HUES48 (cell line): Measurements from ENCODE around the gene CNTNAP2.
"Not testable (repeated sequence)": the region's sequence is repeated elsewhere in the genome, so short reads cannot be mapped to it uniquely, and the experiment has no call there.

Experiments used
- H3K27ac ChIP-seq: one replicate; pipeline ENCODE4 v1.7.0; 2013; ENCODE audit warnings: low read depth, low read length, inconsistent platforms
- H3K27me3 ChIP-seq: 2 replicates; pipeline ENCODE4 v1.6.1; 2013; ENCODE audit warnings: mild to moderate bottlenecking, low read length; ENCODE audit not compliant: control insufficient read depth, insufficient read depth
- H3K36me3 ChIP-seq: 2 replicates; pipeline ENCODE4 v1.6.1; 2013; ENCODE audit warnings: low read length; ENCODE audit not compliant: control insufficient read depth, insufficient read depth
- H3K4me1 ChIP-seq: 2 replicates; pipeline ENCODE4 v1.6.1; 2013; ENCODE audit warnings: mild to moderate bottlenecking, low read length; ENCODE audit not compliant: control insufficient read depth, insufficient read depth
- H3K4me3 ChIP-seq: 2 replicates; pipeline ENCODE4 v1.5.1; 2013; ENCODE audit warnings: mild to moderate bottlenecking, low read depth, low read length
- H3K9ac ChIP-seq: 2 replicates; pipeline ENCODE4 v1.6.1; 2013; ENCODE audit warnings: mild to moderate bottlenecking, low read depth, low read length, moderate library complexity
- H3K9me3 ChIP-seq: 2 replicates; pipeline ENCODE4 v1.6.1; 2013; ENCODE audit warnings: low read length; ENCODE audit not compliant: control insufficient read depth, insufficient read depth

The CNTNAP2 gene

DNA sequence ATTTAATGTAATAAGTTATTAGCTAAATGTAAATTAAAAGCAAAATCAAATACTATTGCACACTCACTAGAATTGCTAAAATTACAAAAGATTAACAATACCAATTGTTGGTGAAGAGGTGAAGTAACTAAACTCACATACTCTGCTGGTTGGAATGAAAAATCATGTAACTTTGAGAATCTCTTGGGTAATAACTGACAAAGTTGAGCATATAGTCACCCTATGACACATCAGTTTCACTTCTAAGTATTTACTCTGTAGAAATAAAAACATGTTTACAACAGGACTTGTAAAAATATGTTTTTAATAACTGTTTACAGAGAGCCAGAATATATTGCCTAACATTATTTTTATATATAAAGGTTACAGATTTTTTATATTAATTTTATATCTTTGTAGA is 33.6 kb downstream of the CNTNAP2 start:
- no peak overlapping the region for H3K9ac ChIP-seq
- H3K9me3 ChIP-seq = no peaks in the 10 kb centered on the region
- no peak overlapping the region for H3K27ac ChIP-seq
- no peaks in the 10 kb centered on the region for H3K27me3 ChIP-seq
- no peaks in the 10 kb centered on the region for H3K36me3 ChIP-seq
- no peak overlapping the region for H3K4me3 ChIP-seq
- peaks cover 38% of the 10 kb centered on the region for H3K4me1 ChIP-seq

DNA sequence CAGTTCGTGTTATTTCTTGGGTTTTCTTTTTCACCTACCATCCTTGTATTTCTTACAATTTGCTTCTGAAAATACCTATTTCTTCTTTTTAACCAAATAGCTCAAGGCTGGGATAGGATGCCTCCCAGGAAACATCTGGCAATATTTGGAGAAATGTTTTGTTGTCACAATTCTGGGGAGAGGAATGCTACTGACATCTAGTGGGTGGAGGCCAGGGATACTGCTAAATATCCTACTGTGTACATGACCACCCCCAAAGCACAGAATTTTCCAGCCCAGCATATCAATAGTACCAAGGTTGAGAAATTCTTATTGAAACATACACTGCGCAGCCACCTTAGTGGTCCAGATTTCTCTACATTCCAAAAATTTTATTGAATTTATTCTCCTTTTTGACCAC is 55.5 kb downstream of the CNTNAP2 start:
- Histone ChIP-seq H3K27me3 (no peaks in the 10 kb centered on the region), H3K9me3 (no peaks in the 10 kb centered on the region), H3K27ac (no peak overlapping the region), H3K4me1 (peaks cover 3% of the 10 kb centered on the region; the same call in 1 of the 2 replicates), H3K36me3 (no peaks in the 10 kb centered on the region), H3K4me3 (no peak overlapping the region), H3K9ac (no peak overlapping the region)

GRCh38 chr7:146175716-146176115 is 59.1 kb downstream of the CNTNAP2 start:
- no peak overlapping the region for H3K9ac ChIP-seq
- no peak overlapping the region for H3K4me3 ChIP-seq
- no peaks in the 10 kb centered on the region for H3K36me3 ChIP-seq
- no peaks in the 10 kb centered on the region for H3K9me3 ChIP-seq
- H3K4me1 ChIP-seq = peaks cover 6% of the 10 kb centered on the region; the same call in 1 of the 2 replicates
- H3K27ac ChIP-seq = no peak overlapping the region
- no peaks in the 10 kb centered on the region for H3K27me3 ChIP-seq

DNA sequence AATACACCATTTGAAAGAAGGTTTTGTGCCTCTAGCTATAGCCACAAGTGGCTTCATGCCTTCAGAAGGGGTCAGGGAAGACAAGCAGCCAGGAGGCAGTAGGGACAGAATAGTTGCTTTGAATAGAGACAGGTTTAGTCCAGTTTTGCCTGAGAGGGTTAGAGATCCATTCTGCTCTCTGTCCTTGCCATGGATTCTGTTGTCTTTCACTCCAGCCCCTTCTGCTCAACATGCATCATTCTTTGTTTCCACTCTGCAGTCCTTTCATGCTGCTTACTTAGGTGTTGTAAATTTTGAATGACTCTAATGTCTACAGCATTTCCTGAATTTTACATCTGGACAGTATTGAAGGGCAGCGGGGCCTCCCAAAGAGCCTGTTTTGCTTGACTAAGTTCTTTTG is 60.3 kb downstream of the CNTNAP2 start:
- Histone ChIP-seq H3K4me3 (no peak overlapping the region), H3K36me3 (no peaks in the 10 kb centered on the region), H3K27ac (no peak overlapping the region), H3K4me1 (peaks cover 6% of the 10 kb centered on the region; the same call in 1 of the 2 replicates), H3K27me3 (no peaks in the 10 kb centered on the region), H3K9me3 (no peaks in the 10 kb centered on the region), H3K9ac (no peak overlapping the region)

DNA sequence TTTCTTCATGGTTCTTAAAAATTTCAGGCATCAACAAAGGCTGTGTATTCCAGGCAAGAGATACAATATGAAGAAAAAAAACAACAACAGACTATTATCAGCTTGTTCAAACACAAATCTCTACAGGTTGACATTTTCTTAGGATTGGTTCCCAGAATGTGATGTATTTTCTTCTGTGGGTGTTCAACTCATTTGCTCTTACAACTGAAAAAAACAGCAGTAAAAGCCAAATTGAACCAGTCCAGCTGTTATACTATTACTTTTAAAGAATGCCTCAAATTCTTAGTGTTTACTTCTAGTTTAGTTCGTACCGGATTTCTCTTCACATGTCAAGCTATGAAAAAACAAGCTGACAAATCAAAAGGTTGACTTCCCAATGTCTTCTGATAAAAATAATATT is 60.7 kb downstream of the CNTNAP2 start:
- H3K9ac ChIP-seq = no peak overlapping the region
- H3K4me1 ChIP-seq = peaks cover 6% of the 10 kb centered on the region; the same call in 1 of the 2 replicates
- H3K27me3 ChIP-seq = no peaks in the 10 kb centered on the region
- no peak overlapping the region for H3K4me3 ChIP-seq
- no peaks in the 10 kb centered on the region for H3K9me3 ChIP-seq
- H3K27ac ChIP-seq = no peak overlapping the region
- H3K36me3 ChIP-seq = no peaks in the 10 kb centered on the region

DNA sequence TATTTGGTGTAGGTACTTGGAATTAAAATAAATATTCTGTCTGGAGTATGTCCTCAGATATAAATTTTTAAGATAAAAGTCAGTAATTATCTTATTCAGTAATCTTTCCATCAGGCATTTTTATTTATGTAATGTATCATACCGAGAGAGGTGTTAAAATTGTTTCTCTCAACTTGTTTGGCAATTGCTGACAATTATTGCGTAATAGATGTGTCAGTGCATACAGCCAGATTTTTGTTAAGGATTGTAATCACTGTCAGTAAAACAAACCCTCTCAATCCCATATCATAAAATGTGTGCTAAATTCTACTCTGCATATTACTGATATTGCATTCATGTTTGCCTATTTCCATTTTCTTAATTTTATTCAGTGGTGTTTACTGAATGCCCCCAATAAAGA is 69.2 kb downstream of the CNTNAP2 start:
- H3K9me3 ChIP-seq = 0 out of 2 replicates have a peak, but pooled peaks cover 6% of the 10 kb centered on the region
- no peaks in the 10 kb centered on the region for H3K36me3 ChIP-seq
- H3K27ac ChIP-seq = no peak overlapping the region
- no peak overlapping the region for H3K9ac ChIP-seq
- H3K4me3 ChIP-seq = no peak overlapping the region
- H3K4me1 ChIP-seq = no peaks in the 10 kb centered on the region
- no peaks in the 10 kb centered on the region for H3K27me3 ChIP-seq

DNA sequence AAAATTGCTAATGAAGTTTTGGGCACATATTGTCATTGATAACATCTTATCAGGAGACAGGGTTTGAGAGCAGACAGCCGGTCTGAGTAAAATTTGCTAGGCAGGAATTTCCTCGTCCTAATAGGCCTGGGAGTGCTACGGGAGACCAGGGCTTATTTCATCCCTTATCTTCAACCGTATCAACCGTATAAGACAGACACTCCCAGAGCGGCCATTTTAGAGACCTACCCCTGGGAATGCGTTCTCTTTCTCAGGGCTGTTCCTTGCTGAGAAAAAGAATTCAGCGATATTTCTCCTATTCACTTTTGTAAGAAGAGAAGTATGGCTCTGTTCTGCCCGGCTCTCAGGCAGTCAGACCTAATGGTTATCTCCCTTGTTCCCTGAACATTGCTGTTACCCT is 74.8 kb downstream of the CNTNAP2 start:
- not testable (repeated sequence) for H3K27ac ChIP-seq, H3K27me3 ChIP-seq, H3K4me3 ChIP-seq, H3K9ac ChIP-seq, H3K4me1 ChIP-seq, H3K36me3 ChIP-seq
- H3K9me3 ChIP-seq = peaks cover 18% of the 10 kb centered on the region

- H3K9ac ChIP-seq = no peak overlapping the region
- no peak overlapping the region for H3K4me3 ChIP-seq
- no peak overlapping the region for H3K27ac ChIP-seq
These were observed 85.3 kb downstream of the CNTNAP2 start for GRCh38 chr7:146201945-146202344.

DNA sequence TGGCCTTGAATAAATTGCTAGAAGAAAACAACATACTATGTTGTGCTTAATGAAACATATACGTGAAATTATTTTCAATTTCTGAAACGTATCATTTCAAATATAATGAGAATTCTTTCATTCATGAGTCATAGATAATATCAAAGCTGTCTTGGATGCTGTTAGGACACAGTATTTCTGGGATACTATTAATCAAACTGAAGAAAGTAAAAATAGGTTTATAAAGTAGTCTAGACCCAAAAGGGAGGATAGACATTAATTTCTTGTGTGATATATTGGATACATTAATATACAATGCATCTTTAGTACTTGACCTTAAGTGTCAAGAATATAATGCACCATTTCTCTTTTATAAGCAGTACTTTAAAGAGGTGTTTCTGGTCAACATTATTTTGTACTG is 89.7 kb downstream of the CNTNAP2 start:
- no peaks in the 10 kb centered on the region for H3K4me1 ChIP-seq
- no peak overlapping the region for H3K9ac ChIP-seq
- no peaks in the 10 kb centered on the region for H3K27me3 ChIP-seq
- H3K36me3 ChIP-seq = no peaks in the 10 kb centered on the region
- H3K4me3 ChIP-seq = no peak overlapping the region
- no peak overlapping the region for H3K27ac ChIP-seq
- H3K9me3 ChIP-seq = no peaks in the 10 kb centered on the region

More at GRCh38 chr7:146201945-146202344, 85.3 kb downstream of the CNTNAP2 start:
- H3K4me1 ChIP-seq = no peaks in the 10 kb centered on the region
- H3K36me3 ChIP-seq = no peaks in the 10 kb centered on the region
- H3K27me3 ChIP-seq = no peaks in the 10 kb centered on the region
- no peaks in the 10 kb centered on the region for H3K9me3 ChIP-seq

- Histone ChIP-seq H3K9me3 (no peaks in the 10 kb centered on the region), H3K4me1 (no peaks in the 10 kb centered on the region), H3K27ac (no peak overlapping the region), H3K27me3 (no peaks in the 10 kb centered on the region), H3K36me3 (no peaks in the 10 kb centered on the region), H3K4me3 (no peak overlapping the region), H3K9ac (no peak overlapping the region)
These were observed 91.9 kb downstream of the CNTNAP2 start for GRCh38 chr7:146208492-146208891.

GRCh38 chr7:146214842-146215241 is 98.2 kb downstream of the CNTNAP2 start:
- no peak overlapping the region for H3K4me3 ChIP-seq
- H3K36me3 ChIP-seq = peaks cover 3% of the 10 kb centered on the region; the same call in 1 of the 2 replicates
- no peaks in the 10 kb centered on the region for H3K27me3 ChIP-seq
- H3K9ac ChIP-seq = no peak overlapping the region
- no peaks in the 10 kb centered on the region for H3K4me1 ChIP-seq
- no peak overlapping the region for H3K27ac ChIP-seq
- no peaks in the 10 kb centered on the region for H3K9me3 ChIP-seq
